Natural killer cell treated with Interleukin-12 subunit alpha and Interleukin-12 subunit beta and Interleukin-15 and Interleukin-18, amount 100 ng/mL, for 72 hours (primary cell): ENCODE data around the gene PRKG2. TPM values are rescaled to one million over a fixed set of nuclear protein-coding genes. Genes with fewer than 3 reads are reported as not detected.

ENCODE experiments used
- ATAC-seq, 2 donors: fragments of 150-1000 bp; cut with Tn5 transposase in 1 of 2; sonication (Bioruptor Pico), chemical (Tn5 transposase) in 1 of 2; 2 replicates each; pipeline ENCODE4 v1.10.0; 2021
- DNase-seq: peaks from one replicate; pipeline ENCODE4 v3.0.0; 2022; ENCODE audit warnings: low spot score
- H3K27ac Mint-ChIP-seq, 2 donors: 1 replicate in 1 of 2; 2 replicates in 1 of 2; pipeline ENCODE4 v1.8.0; 2022; ENCODE audit warnings: mixed read lengths in 2 of 2, mild to moderate bottlenecking in 1 of 2, moderate library complexity in 1 of 2
- H3K27me3 Mint-ChIP-seq, 2 donors: 1 replicate in 1 of 2; 2 replicates in 1 of 2; pipeline ENCODE4 v1.8.0; 2022; ENCODE audit warnings: mixed read lengths in 2 of 2
- H3K36me3 Mint-ChIP-seq: one replicate; pipeline ENCODE4 v1.8.0; 2022; ENCODE audit warnings: mixed read lengths
- H3K4me1 Mint-ChIP-seq, 2 donors: 1 replicate in 1 of 2; 2 replicates in 1 of 2; pipeline ENCODE4 v1.8.0; 2022; ENCODE audit warnings: low read depth in 2 of 2, mixed read lengths in 2 of 2, mild to moderate bottlenecking in 1 of 2
- H3K4me3 Mint-ChIP-seq: one replicate; pipeline ENCODE4 v1.8.0; 2022; ENCODE audit warnings: mixed read lengths
- H3K9me3 Mint-ChIP-seq: 2 replicates; pipeline ENCODE4 v1.8.0; 2022; ENCODE audit warnings: mixed read lengths
- total RNA-seq, 2 donors: library from RNA; stranded (reverse); gene quantifications; one replicate each; pipeline ENCODE4 v1.2.3, GENCODE V29; 2022

The PRKG2 gene
- total RNA-seq, 2 donors from 2014 or later: 0.10 to 0.33 TPM

- no peaks in the 10 kb centered on the region for H3K4me1 Mint-ChIP-seq
- peaks cover 5 to 7% of the 10 kb centered on the region in 2 donors for H3K27me3 Mint-ChIP-seq
- DNase-seq (no peak), ATAC-seq (no peak)
- no peak overlapping the region for H3K4me3 Mint-ChIP-seq
- H3K9me3 Mint-ChIP-seq: no peaks in the 10 kb centered on the region
- H3K36me3 Mint-ChIP-seq: no peaks in the 10 kb centered on the region
- H3K27ac Mint-ChIP-seq: no peak overlapping the region
Measured at GRCh38 chr4:81204571-81204970, 10.5 kb downstream of the PRKG2 start.

- Mint-ChIP-seq H3K4me1 (no peaks in the 10 kb centered on the region), H3K36me3 (no peaks in the 10 kb centered on the region), H3K27ac (no peak overlapping the region), H3K9me3 (peaks cover 2% of the 10 kb centered on the region), H3K27me3 (peaks cover 0 to 6% of the 10 kb centered on the region in 2 donors), H3K4me3 (no peak overlapping the region)
- ATAC-seq (no peak), DNase-seq (no peak)
Measured at GRCh38 chr4:81199831-81200230, 15.2 kb downstream of the PRKG2 start.

- Mint-ChIP-seq H3K27me3 (peaks cover 0 to 6% of the 10 kb centered on the region in 2 donors), H3K9me3 (peaks cover 2% of the 10 kb centered on the region), H3K36me3 (no peaks in the 10 kb centered on the region), H3K4me3 (no peak overlapping the region), H3K27ac (no peak overlapping the region), H3K4me1 (no peaks in the 10 kb centered on the region)
- DNase-seq (no peak), ATAC-seq (no peak)
Measured at GRCh38 chr4:81198609-81199008, 16.4 kb downstream of the PRKG2 start.

- DNase-seq: no peak
- no peak for ATAC-seq
- Mint-ChIP-seq H3K27me3 (peaks cover 0 to 6% of the 10 kb centered on the region in 2 donors), H3K4me3 (no peak overlapping the region), H3K9me3 (peaks cover 2% of the 10 kb centered on the region), H3K4me1 (no peaks in the 10 kb centered on the region), H3K27ac (no peak overlapping the region), H3K36me3 (no peaks in the 10 kb centered on the region)
Measured at GRCh38 chr4:81197864-81198524, 17.0 kb downstream of the PRKG2 start.

GRCh38 chr4:81196126-81196650 lies 18.8 kb downstream of the PRKG2 start:
- Mint-ChIP-seq H3K4me1 (no peaks in the 10 kb centered on the region), H3K36me3 (no peaks in the 10 kb centered on the region), H3K9me3 (peaks cover 2% of the 10 kb centered on the region), H3K27me3 (peaks cover 0 to 6% of the 10 kb centered on the region in 2 donors), H3K27ac (no peak overlapping the region), H3K4me3 (no peak overlapping the region)
- no peak for DNase-seq
- no peak for ATAC-seq

GRCh38 chr4:81195475-81195874 lies 19.5 kb downstream of the PRKG2 start:
- Mint-ChIP-seq H3K27ac (no peak overlapping the region), H3K4me3 (no peak overlapping the region), H3K27me3 (peaks cover 0 to 6% of the 10 kb centered on the region in 2 donors), H3K4me1 (no peaks in the 10 kb centered on the region), H3K9me3 (peaks cover 2% of the 10 kb centered on the region), H3K36me3 (no peaks in the 10 kb centered on the region)
- DNase-seq (no peak), ATAC-seq (no peak)

- ATAC-seq: no peak
- Mint-ChIP-seq H3K4me3 (no peak overlapping the region), H3K4me1 (no peaks in the 10 kb centered on the region), H3K27me3 (peaks cover 0 to 6% of the 10 kb centered on the region in 2 donors), H3K9me3 (peaks cover 2% of the 10 kb centered on the region), H3K36me3 (no peaks in the 10 kb centered on the region), H3K27ac (no peak overlapping the region)
- no peak for DNase-seq
Measured at GRCh38 chr4:81194286-81194685, 20.7 kb downstream of the PRKG2 start.

GRCh38 chr4:81180916-81181315 lies 34.1 kb downstream of the PRKG2 start:
- DNase-seq (no peak), ATAC-seq (no peak)
- Mint-ChIP-seq H3K4me1 (no peaks in the 10 kb centered on the region), H3K36me3 (no peaks in the 10 kb centered on the region), H3K27ac (no peak overlapping the region), H3K4me3 (no peak overlapping the region), H3K9me3 (peaks cover 3% of the 10 kb centered on the region), H3K27me3 (peaks cover 0 to 2% of the 10 kb centered on the region in 2 donors)

- no peak overlapping the region for H3K4me3 Mint-ChIP-seq
- ATAC-seq: no peak
- no peak for DNase-seq
- no peaks in the 10 kb centered on the region for H3K4me1 Mint-ChIP-seq
- no peaks in the 10 kb centered on the region for H3K27me3 Mint-ChIP-seq
- H3K36me3 Mint-ChIP-seq: no peaks in the 10 kb centered on the region
- H3K9me3 Mint-ChIP-seq: no peaks in the 10 kb centered on the region
- no peak overlapping the region for H3K27ac Mint-ChIP-seq
Measured at GRCh38 chr4:81179326-81179725, 35.7 kb downstream of the PRKG2 start.

GRCh38 chr4:81173213-81173612 lies 41.8 kb downstream of the PRKG2 start:
- DNase-seq (no peak), ATAC-seq (no peak)
- Mint-ChIP-seq H3K27ac (no peak overlapping the region), H3K4me3 (no peak overlapping the region), H3K9me3 (no peaks in the 10 kb centered on the region), H3K27me3 (no peaks in the 10 kb centered on the region), H3K36me3 (no peaks in the 10 kb centered on the region), H3K4me1 (no peaks in the 10 kb centered on the region)

- H3K4me3 Mint-ChIP-seq: no peak overlapping the region
- ATAC-seq (no peak), DNase-seq (no peak)
- H3K36me3 Mint-ChIP-seq: no peaks in the 10 kb centered on the region
- no peaks in the 10 kb centered on the region for H3K4me1 Mint-ChIP-seq
- H3K27me3 Mint-ChIP-seq: no peaks in the 10 kb centered on the region
- no peak overlapping the region for H3K27ac Mint-ChIP-seq
- H3K9me3 Mint-ChIP-seq: no peaks in the 10 kb centered on the region
Measured at GRCh38 chr4:81166458-81167160, 48.4 kb downstream of the PRKG2 start.

GRCh38 chr4:81165861-81166430 lies 49.1 kb downstream of the PRKG2 start:
- ATAC-seq: no peak
- no peaks in the 10 kb centered on the region for H3K9me3 Mint-ChIP-seq

GRCh38 chr4:81164623-81165416 lies 50.2 kb downstream of the PRKG2 start:
- H3K27me3 Mint-ChIP-seq: no peaks in the 10 kb centered on the region
- no peaks in the 10 kb centered on the region for H3K36me3 Mint-ChIP-seq
- ATAC-seq (no peak), DNase-seq (no peak)
- H3K27ac Mint-ChIP-seq: no peak overlapping the region
- no peak overlapping the region for H3K4me3 Mint-ChIP-seq
- no peaks in the 10 kb centered on the region for H3K4me1 Mint-ChIP-seq
- no peaks in the 10 kb centered on the region for H3K9me3 Mint-ChIP-seq

More at GRCh38 chr4:81165861-81166430, 49.1 kb downstream of the PRKG2 start:
- Mint-ChIP-seq H3K27me3 (no peaks in the 10 kb centered on the region), H3K36me3 (no peaks in the 10 kb centered on the region), H3K27ac (no peak overlapping the region), H3K4me1 (no peaks in the 10 kb centered on the region), H3K4me3 (no peak overlapping the region)
- no peak for DNase-seq
